ENCODE measurements around the gene OR4F17. TPM values are rescaled to one million over a fixed set of nuclear protein-coding genes. Genes with fewer than 3 reads are reported as not detected.
"Not testable (repeated sequence)": the region's sequence is repeated elsewhere in the genome, so short reads cannot be mapped to it uniquely, and the experiment has no call there.

OR4F17 gene
- not detected for total RNA-seq
- not detected for polyA plus RNA-seq

GRCh38 chr19:106804-107203, at the start of gene OR4F17:
Gene OR4F17, plus strand, starts transcription at chr19:107104. Its CDS starts 3,575 bp downstream, at chr19:110679.
- H3K27me3 Mint-ChIP-seq; H3K9me3 ChIP-seq (ENCODE audit: low read length); POLR2A ChIA-PET; H3K27me3 ChIP-seq (ENCODE audit: insufficient read depth, low read length, poor library complexity, severe bottlenecking); H3K4me1 ChIP-seq (ENCODE audit: insufficient read depth, low read length); H3K4me3 ChIP-seq (ENCODE audit: low read length); H3K9me3 Mint-ChIP-seq; H3K27ac Mint-ChIP-seq; DNase-seq; H3K36me3 ChIP-seq (ENCODE audit: insufficient read depth, low read length); H3K27ac ChIP-seq (ENCODE audit: low read depth, low read length); H3K4me1 Mint-ChIP-seq; H3K36me3 Mint-ChIP-seq; H3K4me3 Mint-ChIP-seq; CTCF ChIA-PET: not testable (repeated sequence)

GRCh38 chr19:70793-71192, 36.1 kb upstream of the OR4F17 start:
- H3K36me3 Mint-ChIP-seq; H3K4me3 ChIP-seq (ENCODE audit: low read length); H3K27ac ChIP-seq (ENCODE audit: low read depth, low read length); H3K4me1 Mint-ChIP-seq; POLR2A ChIA-PET; H3K4me3 Mint-ChIP-seq; H3K27me3 ChIP-seq (ENCODE audit: insufficient read depth, low read length, poor library complexity, severe bottlenecking); CTCF ChIA-PET; H3K27me3 Mint-ChIP-seq; H3K4me1 ChIP-seq (ENCODE audit: insufficient read depth, low read length); H3K36me3 ChIP-seq (ENCODE audit: insufficient read depth, low read length); H3K9me3 Mint-ChIP-seq; H3K9me3 ChIP-seq (ENCODE audit: low read length); H3K27ac Mint-ChIP-seq: not testable (repeated sequence)
- DNase-seq = peak; percentile 6 to 48 (median 39)

GRCh38 chr19:82864-83263, 24.0 kb upstream of the OR4F17 start:
- H3K9me3 Mint-ChIP-seq; H3K27ac ChIP-seq (ENCODE audit: low read depth, low read length); DNase-seq; H3K4me1 Mint-ChIP-seq; H3K27me3 Mint-ChIP-seq; CTCF ChIA-PET; H3K36me3 Mint-ChIP-seq; H3K4me3 Mint-ChIP-seq; H3K27me3 ChIP-seq (ENCODE audit: insufficient read depth, low read length, poor library complexity, severe bottlenecking); H3K4me3 ChIP-seq (ENCODE audit: low read length); H3K4me1 ChIP-seq (ENCODE audit: insufficient read depth, low read length); H3K36me3 ChIP-seq (ENCODE audit: insufficient read depth, low read length); H3K9me3 ChIP-seq (ENCODE audit: low read length); H3K27ac Mint-ChIP-seq; POLR2A ChIA-PET: not testable (repeated sequence)

- H3K4me3 ChIP-seq (ENCODE audit: low read length); H3K4me1 Mint-ChIP-seq; H3K4me1 ChIP-seq (ENCODE audit: insufficient read depth, low read length); H3K27me3 ChIP-seq (ENCODE audit: insufficient read depth, low read length, poor library complexity, severe bottlenecking); H3K36me3 Mint-ChIP-seq; H3K4me3 Mint-ChIP-seq; POLR2A ChIA-PET; CTCF ChIA-PET; H3K27ac Mint-ChIP-seq; H3K9me3 ChIP-seq (ENCODE audit: low read length); DNase-seq; H3K27me3 Mint-ChIP-seq; H3K27ac ChIP-seq (ENCODE audit: low read depth, low read length); H3K36me3 ChIP-seq (ENCODE audit: insufficient read depth, low read length); H3K9me3 Mint-ChIP-seq: not testable (repeated sequence)
These were observed 23.3 kb upstream of the OR4F17 start for GRCh38 chr19:83626-84025.

GRCh38 chr19:90678-91077, 16.2 kb upstream of the OR4F17 start:
- H3K9me3 ChIP-seq (ENCODE audit: low read length); H3K27ac Mint-ChIP-seq; H3K36me3 Mint-ChIP-seq; CTCF ChIA-PET; H3K27me3 ChIP-seq (ENCODE audit: insufficient read depth, low read length, poor library complexity, severe bottlenecking); H3K27ac ChIP-seq (ENCODE audit: low read depth, low read length); DNase-seq; H3K36me3 ChIP-seq (ENCODE audit: insufficient read depth, low read length); H3K9me3 Mint-ChIP-seq; POLR2A ChIA-PET; H3K4me1 Mint-ChIP-seq; H3K4me3 ChIP-seq (ENCODE audit: low read length); H3K4me3 Mint-ChIP-seq; H3K4me1 ChIP-seq (ENCODE audit: insufficient read depth, low read length): not testable (repeated sequence)
- peaks cover 0 to 12% of the 10 kb centered on the region in 2 donors for H3K27me3 Mint-ChIP-seq

GRCh38 chr19:94794-95193, 12.1 kb upstream of the OR4F17 start:
- H3K4me3 ChIP-seq (ENCODE audit: low read length); H3K9me3 ChIP-seq (ENCODE audit: low read length); H3K4me3 Mint-ChIP-seq; H3K36me3 Mint-ChIP-seq; POLR2A ChIA-PET; H3K9me3 Mint-ChIP-seq; CTCF ChIA-PET; H3K4me1 ChIP-seq (ENCODE audit: insufficient read depth, low read length); H3K27ac Mint-ChIP-seq; H3K27ac ChIP-seq (ENCODE audit: low read depth, low read length); H3K27me3 Mint-ChIP-seq; H3K27me3 ChIP-seq (ENCODE audit: insufficient read depth, low read length, poor library complexity, severe bottlenecking); H3K4me1 Mint-ChIP-seq; DNase-seq; H3K36me3 ChIP-seq (ENCODE audit: insufficient read depth, low read length): not testable (repeated sequence)

- H3K27ac ChIP-seq (ENCODE audit: low read depth, low read length); H3K27me3 Mint-ChIP-seq; H3K27me3 ChIP-seq (ENCODE audit: insufficient read depth, low read length, poor library complexity, severe bottlenecking); DNase-seq; H3K27ac Mint-ChIP-seq; H3K36me3 Mint-ChIP-seq; CTCF ChIA-PET; H3K9me3 ChIP-seq (ENCODE audit: low read length); H3K4me1 Mint-ChIP-seq; H3K4me3 Mint-ChIP-seq; H3K9me3 Mint-ChIP-seq; POLR2A ChIA-PET; H3K36me3 ChIP-seq (ENCODE audit: insufficient read depth, low read length); H3K4me1 ChIP-seq (ENCODE audit: insufficient read depth, low read length); H3K4me3 ChIP-seq (ENCODE audit: low read length): not testable (repeated sequence)
These were observed 9.3 kb upstream of the OR4F17 start for GRCh38 chr19:97647-98046.

GRCh38 chr19:120443-121140, 13.7 kb downstream of the OR4F17 start:
- CTCF ChIA-PET; H3K27ac ChIP-seq (ENCODE audit: low read depth, low read length); H3K27me3 ChIP-seq (ENCODE audit: insufficient read depth, low read length, poor library complexity, severe bottlenecking); H3K9me3 ChIP-seq (ENCODE audit: low read length); H3K36me3 ChIP-seq (ENCODE audit: insufficient read depth, low read length); H3K27me3 Mint-ChIP-seq; DNase-seq; H3K27ac Mint-ChIP-seq; POLR2A ChIA-PET; H3K4me1 ChIP-seq (ENCODE audit: insufficient read depth, low read length); H3K36me3 Mint-ChIP-seq; H3K9me3 Mint-ChIP-seq; H3K4me3 ChIP-seq (ENCODE audit: low read length); H3K4me1 Mint-ChIP-seq; H3K4me3 Mint-ChIP-seq: not testable (repeated sequence)

All from CD8-positive, alpha-beta memory T cell (primary cell).